Endothelial cell of umbilical vein (primary cell): ENCODE measurements around the gene KIF25. TPM values are rescaled to one million over a fixed set of nuclear protein-coding genes. Genes with fewer than 3 reads are reported as not detected.

Source experiments
- BruUV-seq: library from RNA; stranded (reverse); fragments of 400-500 nt; replicated peaks from 2 replicates; lab custom pipeline; 2021; lab: Mats Ljungman, UMichigan
- CTCF ChIA-PET: fragments of 300-600, 350-600 bp; sonication (Branson Sonifier 250); formaldehyde crosslinking; loops from one replicate; lab custom pipeline; 2021; ENCODE audit warnings: antibody characterized with exemption, inconsistent platforms; lab: Charles Lee
- POLR2A ChIA-PET: fragments of 300-600, 350-600 bp; sonication (Branson Sonifier 250); formaldehyde crosslinking; loops from one replicate; lab custom pipeline; 2021; ENCODE audit warnings: antibody characterized with exemption, inconsistent platforms; lab: Charles Lee
- DNase-seq: peaks from one replicate; pipeline ENCODE4 v3.0.0-alpha.2; 2011; ENCODE audit warnings: low read depth, low spot score
- FAIRE-seq: peaks from 2 replicates; lab custom pipeline; 2011; peaks lifted over from hg19 to GRCh38; lab: Jason Lieb, UNC
- H2AFZ ChIP-seq: 2 replicates; pipeline ENCODE4 v1.6.0; 2012; ENCODE audit warnings: low read depth, low read length, control low read depth, inconsistent platforms
- H3K27ac ChIP-seq: 2 replicates; pipeline ENCODE4 v1.5.1; 2011; ENCODE audit warnings: low read depth, mild to moderate bottlenecking, control low read depth, low read length, moderate library complexity; ENCODE audit not compliant: insufficient read depth
- H3K27me3 ChIP-seq, 2 experiments: 2 replicates each; pipeline versions ENCODE4 v1.6.0 to v1.6.1; 2011; ENCODE audit warnings: low read length in 2 of 2, mixed read lengths in 1 of 2; ENCODE audit not compliant: control insufficient read depth in 2 of 2, insufficient read depth in 2 of 2
- H3K36me3 ChIP-seq, 2 experiments: 2 replicates in 1 of 2; 3 replicates in 1 of 2; pipeline ENCODE4 v1.5.1; 2011; ENCODE audit warnings: low read length in 2 of 2, mild to moderate bottlenecking in 1 of 2, moderate library complexity in 1 of 2; ENCODE audit not compliant: control insufficient read depth in 2 of 2, insufficient read depth in 2 of 2; ENCODE audit errors: extremely low read depth in 1 of 2
- H3K4me1 ChIP-seq: 3 replicates; pipeline ENCODE4 v1.5.1; 2011; ENCODE audit warnings: mild to moderate bottlenecking, low read length; ENCODE audit not compliant: control insufficient read depth, insufficient read depth; ENCODE audit errors: extremely low read depth
- H3K4me2 ChIP-seq: 2 replicates; pipeline ENCODE4 v1.6.1; 2011; ENCODE audit warnings: low read length, control low read depth, mixed read lengths; ENCODE audit not compliant: insufficient read depth
- H3K4me3 ChIP-seq, 3 experiments: fragments of 200-600 bp in 1 of 3; sonication (generic), shearing (Covaris generic) in 1 of 3; replicated peaks in 1 of 3; 2 replicates each; pipeline ENCODE4 v1.5.1; 2011 to 2016; ENCODE audit warnings: control low read depth in 3 of 3, low read length in 3 of 3, mild to moderate bottlenecking in 2 of 3, inconsistent platforms in 1 of 3, low read depth in 1 of 3, moderate library complexity in 1 of 3; ENCODE audit not compliant: insufficient read depth in 1 of 3
- H3K79me2 ChIP-seq: 2 replicates; pipeline ENCODE4 v1.6.0; 2012; ENCODE audit warnings: low read length, inconsistent platforms; ENCODE audit not compliant: control insufficient read depth, insufficient read depth
- H3K9ac ChIP-seq: replicated peaks from 2 replicates; pipeline ENCODE3; 2011; ENCODE audit warnings: low read length, control low read depth; ENCODE audit not compliant: insufficient read depth; ENCODE audit errors: extremely low read depth
- H3K9me1 ChIP-seq: replicated peaks from 3 replicates; pipeline ENCODE4 v1.6.0; 2011; ENCODE audit warnings: mild to moderate bottlenecking, low read length; ENCODE audit not compliant: control insufficient read depth, insufficient read depth; ENCODE audit errors: extremely low read depth
- H3K9me3 ChIP-seq: replicated peaks from 2 replicates; pipeline ENCODE4 v1.5.1; 2012; ENCODE audit warnings: low read length, inconsistent platforms; ENCODE audit not compliant: control insufficient read depth, insufficient read depth
- H4K20me1 ChIP-seq: replicated peaks from 2 replicates; pipeline ENCODE3; 2011; ENCODE audit warnings: mild to moderate bottlenecking, low read length; ENCODE audit not compliant: control insufficient read depth, insufficient read depth; ENCODE audit errors: extremely low read depth
- EZH2 ChIP-seq: IDR thresholded peaks from 2 replicates; pipeline ENCODE4 v1.6.1; 2012; ENCODE audit warnings: borderline replicate concordance, low read depth, mild to moderate bottlenecking, moderate library complexity, low read length, inconsistent platforms; ENCODE audit not compliant: severe bottlenecking
- FOS ChIP-seq: IDR thresholded peaks from 2 replicates; pipeline ENCODE4 v1.6.1; 2011; ENCODE audit warnings: mild to moderate bottlenecking, low read length, moderate library complexity, borderline replicate concordance; ENCODE audit not compliant: insufficient read depth
- GATA2 ChIP-seq: IDR thresholded peaks from 2 replicates; pipeline ENCODE4 v1.7.0; 2011; ENCODE audit warnings: low read depth, mild to moderate bottlenecking, moderate library complexity, mixed read lengths, low read length; ENCODE audit not compliant: insufficient read length, insufficient read depth
- JUN ChIP-seq: IDR thresholded peaks from 2 replicates; pipeline ENCODE4 v1.6.1; 2011; ENCODE audit warnings: borderline replicate concordance, low read depth; ENCODE audit not compliant: insufficient read length, insufficient read depth
- POLR2A ChIP-seq: IDR thresholded peaks from 2 replicates; pipeline ENCODE4 v1.6.1; 2012; ENCODE audit warnings: low read depth, mild to moderate bottlenecking, control low read depth, low read length
- POLR2AphosphoS5 ChIP-seq: IDR thresholded peaks from 2 replicates; pipeline ENCODE4 v1.6.1; 2012; ENCODE audit warnings: low read depth, mild to moderate bottlenecking, control low read depth, low read length, moderate library complexity; ENCODE audit not compliant: insufficient read depth
- dilution Hi-C: fragments of 300-500 bp; cut with MboI; formaldehyde crosslinking; loops from one replicate; pipeline ENCODE4 v1.15.0; 2019; ENCODE audit warnings: low sequenced_read_pairs; ENCODE audit not compliant: extremely low pct_ligation_motif_present
- intact Hi-C: fragments of 100-400 bp; cut with micrococcal nuclease; formaldehyde crosslinking; loops from one replicate; pipeline ENCODE4 v1.10.0; 2022
- polyA plus RNA-seq, 4 experiments: library from polyadenylated mRNA; depleted of rRNA in 3 of 4; stranded (reverse) in 3 of 4; unstranded in 1 of 4; fragments of >200 nt; gene quantifications; 2 replicates each; pipeline versions ENCODE4 v1.2.1 to v1.2.3, GENCODE V29; 2011 to 2012; ENCODE audit warnings: missing spikeins in 1 of 4
- total RNA-seq: library from RNA; stranded (reverse); gene quantifications from 2 replicates; pipeline ENCODE4 v1.2.3, GENCODE V29; 2021
- TF ChIP-seq, protein P1 (sequence below): IDR thresholded peaks from 2 replicates; pipeline ENCODE4 v1.6.1; 2011; ENCODE audit not compliant: insufficient read depth, insufficient read length
- TF ChIP-seq, protein P2 (sequence below), 2 donors: IDR thresholded peaks; 1 replicate in 1 of 2; 2 replicates in 1 of 2; pipeline ENCODE4 v1.5.1; 2011; ENCODE audit warnings: low read length in 2 of 2, mild to moderate bottlenecking in 2 of 2, moderate library complexity in 2 of 2, control low read depth in 1 of 2, inconsistent platforms in 1 of 2, low read depth in 1 of 2; ENCODE audit not compliant: insufficient read depth in 1 of 2; ENCODE audit errors: extremely low read depth in 1 of 2

Gene KIF25
- total and polyA plus RNA-seq, 2 donors (not counting 3 experiments of a cell fraction or from before 2014, with no cell fraction given) = not detected

DNA sequence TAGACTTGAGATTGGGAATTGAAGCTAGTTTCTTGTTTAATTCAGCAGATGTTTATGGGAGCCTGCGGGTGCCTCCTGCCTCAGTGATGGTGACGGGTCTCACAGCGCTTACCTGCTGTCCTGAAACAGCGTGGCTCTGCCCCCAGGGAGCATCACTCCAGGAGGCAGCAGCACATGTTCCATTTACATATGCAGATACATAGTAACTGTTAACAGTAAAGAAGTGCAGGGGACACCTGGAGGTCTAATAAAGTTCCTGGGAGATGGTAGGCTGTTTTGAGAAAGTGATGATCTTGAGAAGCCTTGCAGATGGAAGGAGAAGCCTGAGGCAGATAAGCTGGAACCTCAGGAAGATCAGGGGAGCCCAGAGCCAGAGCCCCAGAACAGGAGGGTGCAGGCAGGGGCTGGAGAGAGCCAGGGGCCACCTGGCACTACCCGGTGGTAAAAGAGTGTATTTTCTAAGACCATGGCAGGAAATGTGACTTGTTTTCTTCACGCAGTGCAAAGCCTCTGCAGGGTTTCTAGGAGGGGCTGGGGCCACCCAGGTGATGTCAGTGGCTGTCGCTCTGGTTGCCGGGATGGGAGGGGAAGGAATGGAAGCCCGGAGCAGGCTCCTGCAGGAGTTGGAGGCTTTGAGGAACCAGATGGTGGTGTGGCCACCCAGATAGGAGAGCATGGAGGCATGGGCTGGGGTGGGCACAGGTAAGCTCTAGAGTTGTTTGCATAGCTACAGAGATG, 24.2 kb upstream of the KIF25 start:
- H3K27ac ChIP-seq = no peak overlapping the region
- POLR2A ChIA-PET = no interaction called here
- dilution Hi-C loops = no loop called here

DNA sequence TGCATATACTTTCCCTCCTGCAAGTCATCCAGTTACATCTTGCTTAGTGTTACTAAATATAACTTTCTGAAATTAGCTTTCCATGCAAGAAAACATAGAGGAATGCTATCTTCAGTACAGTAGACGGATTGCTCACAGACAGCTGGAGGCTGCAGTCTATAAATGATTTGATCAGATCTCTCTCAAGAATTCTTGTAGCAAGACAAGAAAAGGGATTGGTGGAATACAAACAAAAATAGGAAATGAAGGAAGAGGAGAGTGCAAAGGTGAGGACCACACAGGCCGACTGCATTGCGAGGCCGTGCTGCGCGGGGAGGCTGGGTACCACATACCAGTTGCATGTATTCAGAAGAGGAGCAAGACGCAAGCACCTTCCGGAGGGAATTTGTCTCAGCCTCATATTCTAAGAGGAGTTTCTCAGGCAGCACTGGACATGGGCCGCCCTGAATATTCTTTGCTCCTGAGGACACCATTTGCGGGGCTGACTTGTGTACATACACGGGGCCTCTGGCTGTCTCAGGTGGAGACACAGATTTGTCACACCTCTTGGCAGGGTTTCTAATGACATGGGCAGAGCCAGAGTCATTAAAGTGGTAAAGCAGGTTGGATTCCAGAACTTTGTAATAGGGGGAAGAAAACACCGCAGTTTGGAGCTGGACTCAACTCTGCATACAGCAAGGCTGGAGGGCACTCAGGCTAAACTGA, 22.7 kb upstream of the KIF25 start:
- TF ChIP-seq, protein P1, sequence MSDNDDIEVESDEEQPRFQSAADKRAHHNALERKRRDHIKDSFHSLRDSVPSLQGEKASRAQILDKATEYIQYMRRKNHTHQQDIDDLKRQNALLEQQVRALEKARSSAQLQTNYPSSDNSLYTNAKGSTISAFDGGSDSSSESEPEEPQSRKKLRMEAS = no peak
- TF ChIP-seq EZH2 (no peak), POLR2A (no peak), JUN (no peak), POLR2AphosphoS5 (no peak), FOS (no peak), GATA2 (no peak)
- TF ChIP-seq, protein P2, sequence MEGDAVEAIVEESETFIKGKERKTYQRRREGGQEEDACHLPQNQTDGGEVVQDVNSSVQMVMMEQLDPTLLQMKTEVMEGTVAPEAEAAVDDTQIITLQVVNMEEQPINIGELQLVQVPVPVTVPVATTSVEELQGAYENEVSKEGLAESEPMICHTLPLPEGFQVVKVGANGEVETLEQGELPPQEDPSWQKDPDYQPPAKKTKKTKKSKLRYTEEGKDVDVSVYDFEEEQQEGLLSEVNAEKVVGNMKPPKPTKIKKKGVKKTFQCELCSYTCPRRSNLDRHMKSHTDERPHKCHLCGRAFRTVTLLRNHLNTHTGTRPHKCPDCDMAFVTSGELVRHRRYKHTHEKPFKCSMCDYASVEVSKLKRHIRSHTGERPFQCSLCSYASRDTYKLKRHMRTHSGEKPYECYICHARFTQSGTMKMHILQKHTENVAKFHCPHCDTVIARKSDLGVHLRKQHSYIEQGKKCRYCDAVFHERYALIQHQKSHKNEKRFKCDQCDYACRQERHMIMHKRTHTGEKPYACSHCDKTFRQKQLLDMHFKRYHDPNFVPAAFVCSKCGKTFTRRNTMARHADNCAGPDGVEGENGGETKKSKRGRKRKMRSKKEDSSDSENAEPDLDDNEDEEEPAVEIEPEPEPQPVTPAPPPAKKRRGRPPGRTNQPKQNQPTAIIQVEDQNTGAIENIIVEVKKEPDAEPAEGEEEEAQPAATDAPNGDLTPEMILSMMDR (IDR thresholded peaks at IDR 0.05; ENCODE audit: extremely low read depth in 1 of 2, insufficient read depth in 1 of 2, low read depth in 1 of 2, low read length in 2 of 2) = no peak
- CTCF ChIA-PET = interaction anchor here (1.0 to 1.3 kb wide), 2 partner anchors 12 to 61 kb away, joined by 3 read pairs; no protein-coding TSS in a partner anchor
- Histone ChIP-seq H3K79me2 (no peaks in the 10 kb centered on the region), H3K36me3 (peaks cover 0 to 4% of the 10 kb centered on the region in 2 experiments), H3K9me3 (no peaks in the 10 kb centered on the region), H3K4me1 (peaks cover 8% of the 10 kb centered on the region), H3K27ac (no peak overlapping the region), H2AFZ (no peak overlapping the region), H3K4me3 (no peak overlapping the region), H4K20me1 (no peaks in the 10 kb centered on the region), H3K27me3 (no peaks in the 10 kb centered on the region), H3K4me2 (no peak overlapping the region), H3K9ac (no peak overlapping the region), H3K9me1 (no peaks in the 10 kb centered on the region)
- dilution Hi-C loops = no loop called here
- FAIRE-seq = peak; percentile 75
- peak; percentile 31 for DNase-seq
- intact Hi-C loops = no loop called here
- POLR2A ChIA-PET = no interaction called here
- no TSS peak for BruUV-seq

More for the DNA sequence above, 24.2 kb upstream of the KIF25 start:
- Histone ChIP-seq H3K9me1 (no peaks in the 10 kb centered on the region), H3K4me3 (no peak overlapping the region), H3K36me3 (peaks cover 0 to 4% of the 10 kb centered on the region in 2 experiments), H3K9me3 (no peaks in the 10 kb centered on the region), H3K9ac (no peak overlapping the region), H3K4me2 (no peak overlapping the region), H3K79me2 (no peaks in the 10 kb centered on the region), H3K27me3 (no peaks in the 10 kb centered on the region), H3K4me1 (peaks cover 8% of the 10 kb centered on the region), H2AFZ (no peak overlapping the region), H4K20me1 (no peaks in the 10 kb centered on the region)
- DNase-seq (no peak), FAIRE-seq (no peak)
- no TSS peak for BruUV-seq
- CTCF ChIA-PET = no interaction called here
- no peak for TF ChIP-seq JUN
- no peak for TF ChIP-seq GATA2
- intact Hi-C loops = no loop called here
